ENCODE data around the gene BMPR1A.

GRCh38 chr10:86940677-86941076 is 184.3 kb downstream of the BMPR1A start:
- TF ChIP-seq CTCF (IDR thresholded peaks at IDR 0.05; ENCODE audit: insufficient read depth, low read length) = no peak
- no peak for TF ChIP-seq POLR2AphosphoS5 (IDR thresholded peaks at IDR 0.05; ENCODE audit: low read depth)
